Measurements from ENCODE around the gene TCEA3.

The TCEA3 gene

GRCh38 chr1:23416964-23417363 lies 7.6 kb downstream of the TCEA3 start:
- H3K9me3 ChIP-seq (ENCODE audit: insufficient read depth, low read length), result no peaks in the 10 kb centered on the region

GRCh38 chr1:23408797-23409290 lies 15.7 kb downstream of the TCEA3 start:
- no peaks in the 10 kb centered on the region for H3K9me3 ChIP-seq (ENCODE audit: insufficient read depth, low read length)
- peaks cover 3% of the 10 kb centered on the region; the same call in 1 of the 2 replicates for H3K4me1 ChIP-seq (ENCODE audit: low read length)
- H3K79me2 ChIP-seq (ENCODE audit: low read length), result no peaks in the 10 kb centered on the region
- H3K4me2 ChIP-seq (ENCODE audit: low read length), result no peak overlapping the region
- H2AFZ ChIP-seq (ENCODE audit: low read depth, low read length), result no peak overlapping the region
- no peaks in the 10 kb centered on the region for H4K20me1 ChIP-seq (ENCODE audit: insufficient read depth, low read length)
- no peak overlapping the region for H3K9ac ChIP-seq (ENCODE audit: low read length)
- no peak overlapping the region for H3K4me3 ChIP-seq (ENCODE audit: low read length)
- H3K36me3 ChIP-seq (replicated peaks; ENCODE audit: low read depth, low read length), result no peaks in the 10 kb centered on the region
- TF ChIP-seq EZH2phosphoT487 (IDR thresholded peaks at IDR 0.05; ENCODE audit: low read depth) (no peak), CTCF (IDR thresholded peaks at IDR 0.05; ENCODE audit: low read depth, low read length) (no peak)
- no peaks in the 10 kb centered on the region for H3K27me3 ChIP-seq (ENCODE audit: low read depth, low read length)
- H3K27ac ChIP-seq (ENCODE audit: low read length), result no peak overlapping the region

More at GRCh38 chr1:23416964-23417363, 7.6 kb downstream of the TCEA3 start:
- no peaks in the 10 kb centered on the region for H3K4me1 ChIP-seq (ENCODE audit: low read length)
- H3K79me2 ChIP-seq (ENCODE audit: low read length), result no peaks in the 10 kb centered on the region
- H3K9ac ChIP-seq (ENCODE audit: low read length), result no peak overlapping the region
- H3K4me2 ChIP-seq (ENCODE audit: low read length), result no peak overlapping the region
- no peaks in the 10 kb centered on the region for H3K36me3 ChIP-seq (replicated peaks; ENCODE audit: low read depth, low read length)
- H3K27me3 ChIP-seq (ENCODE audit: low read depth, low read length), result 0 out of 2 replicates have a peak, but pooled peaks cover 4% of the 10 kb centered on the region
- H2AFZ ChIP-seq (ENCODE audit: low read depth, low read length), result no peak overlapping the region
- H3K4me3 ChIP-seq (ENCODE audit: low read length), result no peak overlapping the region
- no peaks in the 10 kb centered on the region for H4K20me1 ChIP-seq (ENCODE audit: insufficient read depth, low read length)
- TF ChIP-seq CTCF (IDR thresholded peaks at IDR 0.05; ENCODE audit: low read depth, low read length), result no peak
- no peak overlapping the region for H3K27ac ChIP-seq (ENCODE audit: low read length)

DNA sequence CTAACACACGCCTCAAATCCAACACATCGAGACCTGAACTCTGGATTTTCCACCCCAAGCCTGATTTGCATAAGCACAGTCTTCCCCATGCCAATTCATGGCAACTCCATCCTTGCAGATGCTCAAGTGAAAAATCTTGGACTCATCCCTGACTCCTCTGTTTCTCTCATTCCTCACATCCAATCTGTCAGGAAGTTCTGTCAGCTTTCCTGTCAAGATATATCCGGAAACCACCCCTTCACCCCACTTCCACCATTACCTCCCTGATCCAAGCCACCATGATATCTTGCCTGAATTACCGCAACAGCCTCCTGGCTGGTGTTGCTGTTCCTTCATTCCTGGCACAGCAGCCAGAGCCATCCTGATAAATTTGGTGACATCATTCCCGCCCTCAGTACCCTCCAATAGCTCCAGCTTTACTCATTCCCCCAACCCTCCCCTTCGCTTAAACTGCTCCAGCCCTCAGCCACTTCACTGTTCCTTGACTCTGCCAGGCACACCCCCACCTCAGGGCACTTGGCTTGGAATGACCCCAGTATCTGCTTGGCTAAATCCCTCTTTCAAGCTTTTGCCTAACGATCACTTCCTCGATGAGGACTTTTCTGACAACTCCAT lies 17.4 kb downstream of the TCEA3 start:
- Histone ChIP-seq H3K4me1 (ENCODE audit: low read length) (peaks cover 3% of the 10 kb centered on the region; the same call in 1 of the 2 replicates), H3K4me3 (ENCODE audit: low read length) (no peak overlapping the region), H3K9ac (ENCODE audit: low read length) (no peak overlapping the region), H3K27ac (ENCODE audit: low read length) (no peak overlapping the region), H4K20me1 (ENCODE audit: insufficient read depth, low read length) (no peaks in the 10 kb centered on the region), H3K79me2 (ENCODE audit: low read length) (no peaks in the 10 kb centered on the region), H3K36me3 (replicated peaks; ENCODE audit: low read depth, low read length) (no peaks in the 10 kb centered on the region), H3K9me3 (ENCODE audit: insufficient read depth, low read length) (no peaks in the 10 kb centered on the region), H3K27me3 (ENCODE audit: low read depth, low read length) (no peaks in the 10 kb centered on the region), H3K4me2 (ENCODE audit: low read length) (no peak overlapping the region), H2AFZ (ENCODE audit: low read depth, low read length) (no peak overlapping the region)
- TF ChIP-seq CTCF (IDR thresholded peaks at IDR 0.05; ENCODE audit: low read depth, low read length) (no peak), EZH2phosphoT487 (IDR thresholded peaks at IDR 0.05; ENCODE audit: low read depth) (no peak)

DNA sequence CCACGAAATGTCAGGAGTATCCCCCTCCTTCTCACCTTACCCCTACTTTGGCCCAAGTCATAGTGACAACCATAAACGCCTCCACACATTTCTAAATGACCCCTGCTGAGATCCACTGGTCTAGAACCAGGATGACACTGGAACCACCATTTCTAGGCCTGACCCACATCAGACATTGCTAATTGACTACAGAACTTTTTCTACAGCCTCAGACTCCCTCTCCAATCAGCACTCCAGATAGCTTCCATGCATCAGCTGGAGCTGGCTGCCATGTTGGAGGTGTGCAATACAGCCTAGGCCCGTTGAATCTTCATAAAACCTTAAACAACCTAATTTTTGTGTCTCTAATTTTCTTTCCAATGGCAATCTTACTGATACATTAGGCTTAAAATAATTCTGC lies 18.6 kb downstream of the TCEA3 start:
- Histone ChIP-seq H3K79me2 (ENCODE audit: low read length) (no peaks in the 10 kb centered on the region), H3K36me3 (replicated peaks; ENCODE audit: low read depth, low read length) (no peaks in the 10 kb centered on the region), H2AFZ (ENCODE audit: low read depth, low read length) (no peak overlapping the region), H3K9ac (ENCODE audit: low read length) (no peak overlapping the region), H3K4me2 (ENCODE audit: low read length) (no peak overlapping the region), H3K4me3 (ENCODE audit: low read length) (no peak overlapping the region), H4K20me1 (ENCODE audit: insufficient read depth, low read length) (no peaks in the 10 kb centered on the region), H3K9me3 (ENCODE audit: insufficient read depth, low read length) (no peaks in the 10 kb centered on the region), H3K4me1 (ENCODE audit: low read length) (peaks cover 3% of the 10 kb centered on the region; the same call in 1 of the 2 replicates), H3K27me3 (ENCODE audit: low read depth, low read length) (no peaks in the 10 kb centered on the region), H3K27ac (ENCODE audit: low read length) (no peak overlapping the region)
- TF ChIP-seq CTCF (IDR thresholded peaks at IDR 0.05; ENCODE audit: low read depth, low read length), result no peak
